Gastroesophageal sphincter (tissue), 4 donors: ENCODE measurements around the gene SLC4A2. TPM values are rescaled to one million over a fixed set of nuclear protein-coding genes. Genes with fewer than 3 reads are reported as not detected.

Experiments
- ATAC-seq: fragments of 150-250 bp; one replicate; pipeline ENCODE4 v1.9.1; 2016; ENCODE audit warnings: mild to moderate bottlenecking, moderate library complexity
- H3K27ac ChIP-seq, 4 donors: fragments of 200-600 bp; sonication (generic) in 3 of 4; 1 replicate in 3 of 4; 2 replicates in 1 of 4; pipeline ENCODE4 v1.5.1; 2016 to 2019
- H3K27me3 ChIP-seq: fragments of 200-600 bp; sonication (generic); one replicate; pipeline ENCODE4 v1.5.1; 2019
- H3K36me3 ChIP-seq, 2 donors: fragments of 200-600 bp; sonication (generic); one replicate each; pipeline ENCODE4 v1.5.1; 2019; ENCODE audit warnings: control low read depth in 1 of 2
- H3K4me1 ChIP-seq, 3 donors: fragments of 200-600 bp; sonication (generic); 1 replicate in 2 of 3; 2 replicates in 1 of 3; pipeline ENCODE4 v1.5.1; 2016 to 2019; ENCODE audit warnings: control low read depth in 2 of 3
- H3K4me3 ChIP-seq, 2 donors: fragments of 200-600 bp; sonication (generic); one replicate each; pipeline ENCODE4 v1.5.1; 2019; ENCODE audit warnings: mild to moderate bottlenecking in 1 of 2, moderate library complexity in 1 of 2
- H3K9me3 ChIP-seq, 3 donors: fragments of 200-600 bp; sonication (generic); one replicate each; pipeline ENCODE4 v1.5.1; 2017 to 2019; ENCODE audit warnings: control low read depth in 2 of 3
- EP300 ChIP-seq: sonication (generic); formaldehyde crosslinking; IDR thresholded peaks from one replicate; pipeline ENCODE4 v1.6.1; 2017; ENCODE audit warnings: antibody characterized with exemption, mild to moderate bottlenecking
- POLR2A ChIP-seq, 2 donors: fragments of 450-650 bp; IDR thresholded peaks; one replicate each; pipeline ENCODE4 v1.6.1; 2017; ENCODE audit warnings: antibody characterized with exemption in 2 of 2, mild to moderate bottlenecking in 2 of 2, moderate library complexity in 1 of 2
- POLR2AphosphoS5 ChIP-seq: sonication (generic); formaldehyde crosslinking; IDR thresholded peaks from one replicate; pipeline ENCODE4 v1.6.1; 2017; ENCODE audit warnings: antibody characterized with exemption
- WGBS, 2 donors: methylation state at CpG; one replicate each; pipeline ENCODE4 v1.1.5; 2018; ENCODE audit warnings: low coverage in 1 of 2; 5-methylcytosine and 5-hydroxymethylcytosine counted together
- total RNA-seq, 4 donors: library from RNA; depleted of rRNA; stranded (reverse); fragments of >200 nt; gene quantifications; one replicate each; pipeline ENCODE4 v1.1.0, GENCODE V29; 2016
- TF ChIP-seq, protein P1 (sequence below), 4 experiments: fragments of 200-600 bp in 2 of 4; fragments of 450-650 bp in 2 of 4; sonication (generic) in 1 of 4; IDR thresholded peaks; one replicate each; pipeline ENCODE4 v1.5.1; 2017 to 2019; ENCODE audit warnings: antibody characterized with exemption in 4 of 4, mild to moderate bottlenecking in 2 of 4, moderate library complexity in 2 of 4

Gene SLC4A2
- total RNA-seq, 4 donors from 2014 or later, result 77.8 to 152 (median 95.7) TPM

DNA sequence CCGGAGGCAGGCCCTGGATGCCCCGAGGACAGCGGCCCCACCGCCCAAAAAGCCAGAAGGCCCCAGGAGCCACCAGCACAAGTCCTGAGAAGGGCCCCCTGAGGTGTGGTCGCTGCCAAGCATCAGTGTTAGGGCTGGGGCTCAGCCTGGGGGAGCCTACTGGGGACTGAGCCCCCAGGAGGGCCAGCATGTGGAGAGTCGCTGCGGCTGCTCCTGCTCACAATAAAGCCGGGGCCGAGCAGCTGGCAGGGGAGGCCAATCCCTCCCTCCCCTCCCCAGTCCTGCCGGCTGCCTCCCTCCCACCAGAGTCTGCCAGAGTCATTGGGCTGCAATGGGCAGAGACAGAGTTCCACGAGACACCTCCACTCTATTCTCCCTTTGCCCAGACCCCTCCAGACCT, 14.1 kb upstream of the SLC4A2 start:
- WGBS, 2 donors, result no CpG with 5 or more reads among the region's 11 CpGs
- ATAC-seq, result no peak
- H3K9me3 ChIP-seq, result no peaks in the 10 kb centered on the region
- no peak overlapping the region for H3K27ac ChIP-seq
- no peaks in the 10 kb centered on the region for H3K27me3 ChIP-seq
- H3K4me3 ChIP-seq, result no peak overlapping the region
- TF ChIP-seq POLR2A (IDR thresholded peaks at IDR 0.05) (no peak), EP300 (no peak), POLR2AphosphoS5 (no peak)
- TF ChIP-seq, protein P1, sequence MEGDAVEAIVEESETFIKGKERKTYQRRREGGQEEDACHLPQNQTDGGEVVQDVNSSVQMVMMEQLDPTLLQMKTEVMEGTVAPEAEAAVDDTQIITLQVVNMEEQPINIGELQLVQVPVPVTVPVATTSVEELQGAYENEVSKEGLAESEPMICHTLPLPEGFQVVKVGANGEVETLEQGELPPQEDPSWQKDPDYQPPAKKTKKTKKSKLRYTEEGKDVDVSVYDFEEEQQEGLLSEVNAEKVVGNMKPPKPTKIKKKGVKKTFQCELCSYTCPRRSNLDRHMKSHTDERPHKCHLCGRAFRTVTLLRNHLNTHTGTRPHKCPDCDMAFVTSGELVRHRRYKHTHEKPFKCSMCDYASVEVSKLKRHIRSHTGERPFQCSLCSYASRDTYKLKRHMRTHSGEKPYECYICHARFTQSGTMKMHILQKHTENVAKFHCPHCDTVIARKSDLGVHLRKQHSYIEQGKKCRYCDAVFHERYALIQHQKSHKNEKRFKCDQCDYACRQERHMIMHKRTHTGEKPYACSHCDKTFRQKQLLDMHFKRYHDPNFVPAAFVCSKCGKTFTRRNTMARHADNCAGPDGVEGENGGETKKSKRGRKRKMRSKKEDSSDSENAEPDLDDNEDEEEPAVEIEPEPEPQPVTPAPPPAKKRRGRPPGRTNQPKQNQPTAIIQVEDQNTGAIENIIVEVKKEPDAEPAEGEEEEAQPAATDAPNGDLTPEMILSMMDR (IDR thresholded peaks at IDR 0.05), result no peak
- H3K4me1 ChIP-seq, result peaks cover 0 to 14% (median 5%) of the 10 kb centered on the region in 3 donors
- peaks cover 0 to 60% of the 10 kb centered on the region in 2 donors for H3K36me3 ChIP-seq

DNA sequence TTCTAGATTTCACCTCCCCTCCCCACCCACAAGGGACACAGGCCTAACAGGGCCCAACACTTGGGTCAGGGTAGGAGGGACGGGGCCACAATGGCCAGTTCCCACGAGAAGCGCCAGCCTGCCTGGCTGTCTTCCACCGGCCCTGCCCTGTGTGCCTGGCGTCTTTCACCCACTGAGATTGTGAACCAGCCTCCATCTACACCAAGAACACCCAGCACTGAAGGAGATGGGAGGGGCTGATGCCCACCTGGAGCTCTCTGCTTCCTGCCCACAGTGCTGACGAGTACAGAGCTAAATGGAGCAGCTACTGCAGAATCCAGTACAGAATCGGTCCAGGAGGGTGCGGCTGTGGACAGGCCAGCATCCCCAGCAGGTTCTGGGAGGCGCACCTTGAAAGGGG, 13.4 kb upstream of the SLC4A2 start:
- Histone ChIP-seq H3K9me3 (no peaks in the 10 kb centered on the region), H3K4me3 (no peak overlapping the region), H3K27ac (no peak overlapping the region), H3K27me3 (peaks cover 5% of the 10 kb centered on the region), H3K36me3 (peaks cover 0 to 55% of the 10 kb centered on the region in 2 donors), H3K4me1 (peaks cover 0 to 19% (median 7%) of the 10 kb centered on the region in 3 donors)
- no peak for ATAC-seq
- TF ChIP-seq POLR2AphosphoS5, result no peak
- no peak for TF ChIP-seq EP300
- TF ChIP-seq, protein P1 (IDR thresholded peaks at IDR 0.05), result no peak
- TF ChIP-seq POLR2A (IDR thresholded peaks at IDR 0.05), result no peak
- 76 to 90% methylated on average over 2 to 4 of the region's 9 CpGs for WGBS, 2 donors

GRCh38 chr7:151046603-151047573, 12.5 kb upstream of the SLC4A2 start:
- H3K36me3 ChIP-seq, result peaks cover 0 to 49% of the 10 kb centered on the region in 2 donors
- no peaks in the 10 kb centered on the region for H3K9me3 ChIP-seq
- no peak for ATAC-seq
- peaks cover 7% of the 10 kb centered on the region for H3K27me3 ChIP-seq
- TF ChIP-seq POLR2A (IDR thresholded peaks at IDR 0.05) (no peak), POLR2AphosphoS5 (no peak), EP300 (no peak)
- TF ChIP-seq, protein P1 (IDR thresholded peaks at IDR 0.05), result no peak
- whole genome bisulfite sequencing, 2 donors, result 33 to 37% methylated on average over 2 to 3 of the region's 14 CpGs
- no peak overlapping the region for H3K27ac ChIP-seq
- H3K4me1 ChIP-seq, result peaks cover 0 to 27% (median 13%) of the 10 kb centered on the region in 3 donors
- H3K4me3 ChIP-seq, result no peak overlapping the region

GRCh38 chr7:151047976-151048815, 11.2 kb upstream of the SLC4A2 start, which contains the start of gene ASIC3:
ASIC3 (plus strand) TSS chr7:151048531; CDS start chr7:151048886, 355 bp downstream.
- peaks cover 0 to 39% of the 10 kb centered on the region in 2 donors for H3K36me3 ChIP-seq
- no peak within 1 kb of the TSS for H3K27ac ChIP-seq
- no peak for ATAC-seq
- no peak within 1 kb of the TSS for H3K4me3 ChIP-seq
- peaks cover 0 to 27% (median 13%) of the 10 kb centered on the region in 3 donors for H3K4me1 ChIP-seq
- TF ChIP-seq EP300, result no peak
- peaks cover 7% of the 10 kb centered on the region for H3K27me3 ChIP-seq
- WGBS, 2 donors, result 69 to 88% methylated on average over 5 to 7 of the region's 22 CpGs
- H3K9me3 ChIP-seq, result no peaks in the 10 kb centered on the region

GRCh38 chr7:151048911-151049463, 10.4 kb upstream of the SLC4A2 start:
- 76 to 80% methylated on average over 2 to 3 of the region's 38 CpGs for WGBS, 2 donors
- H3K36me3 ChIP-seq, result peaks cover 0 to 39% of the 10 kb centered on the region in 2 donors
- TF ChIP-seq POLR2A (IDR thresholded peaks at IDR 0.05) (no peak), EP300 (no peak), POLR2AphosphoS5 (no peak)
- TF ChIP-seq, protein P1 (IDR thresholded peaks at IDR 0.05), result no peak

More at GRCh38 chr7:151048911-151049463, 10.4 kb upstream of the SLC4A2 start:
- Histone ChIP-seq H3K4me3 (no peak overlapping the region), H3K27me3 (peaks cover 7% of the 10 kb centered on the region), H3K4me1 (peaks cover 0 to 27% (median 13%) of the 10 kb centered on the region in 3 donors), H3K9me3 (no peaks in the 10 kb centered on the region), H3K27ac (no peak overlapping the region)
- ATAC-seq, result no peak
